Endothelial cell of umbilical vein (primary cell): Measurements from ENCODE around the gene ATP6V0E2. TPM values are rescaled to one million over a fixed set of nuclear protein-coding genes. Genes with fewer than 3 reads are reported as not detected.

ENCODE experiments used
- BruUV-seq: library from RNA; stranded (reverse); fragments of 400-500 nt; replicated peaks from 2 replicates; lab custom pipeline; 2021; lab: Mats Ljungman, UMichigan
- CTCF ChIA-PET: fragments of 300-600, 350-600 bp; sonication (Branson Sonifier 250); formaldehyde crosslinking; loops from one replicate; lab custom pipeline; 2021; ENCODE audit warnings: antibody characterized with exemption, inconsistent platforms; lab: Charles Lee
- POLR2A ChIA-PET: fragments of 300-600, 350-600 bp; sonication (Branson Sonifier 250); formaldehyde crosslinking; loops from one replicate; lab custom pipeline; 2021; ENCODE audit warnings: antibody characterized with exemption, inconsistent platforms; lab: Charles Lee
- DNase-seq: peaks from one replicate; pipeline ENCODE4 v3.0.0-alpha.2; 2011; ENCODE audit warnings: low read depth, low spot score
- FAIRE-seq: peaks from 2 replicates; lab custom pipeline; 2011; peaks lifted over from hg19 to GRCh38; lab: Jason Lieb, UNC
- H2AFZ ChIP-seq: 2 replicates; pipeline ENCODE4 v1.6.0; 2012; ENCODE audit warnings: low read depth, low read length, control low read depth, inconsistent platforms
- H3K27ac ChIP-seq: 2 replicates; pipeline ENCODE4 v1.5.1; 2011; ENCODE audit warnings: low read depth, mild to moderate bottlenecking, control low read depth, low read length, moderate library complexity; ENCODE audit not compliant: insufficient read depth
- H3K27me3 ChIP-seq, 2 experiments: 2 replicates each; pipeline versions ENCODE4 v1.6.0 to v1.6.1; 2011; ENCODE audit warnings: low read length in 2 of 2, mixed read lengths in 1 of 2; ENCODE audit not compliant: control insufficient read depth in 2 of 2, insufficient read depth in 2 of 2
- H3K36me3 ChIP-seq, 2 experiments: 2 replicates in 1 of 2; 3 replicates in 1 of 2; pipeline ENCODE4 v1.5.1; 2011; ENCODE audit warnings: low read length in 2 of 2, mild to moderate bottlenecking in 1 of 2, moderate library complexity in 1 of 2; ENCODE audit not compliant: control insufficient read depth in 2 of 2, insufficient read depth in 2 of 2; ENCODE audit errors: extremely low read depth in 1 of 2
- H3K4me1 ChIP-seq: 3 replicates; pipeline ENCODE4 v1.5.1; 2011; ENCODE audit warnings: mild to moderate bottlenecking, low read length; ENCODE audit not compliant: control insufficient read depth, insufficient read depth; ENCODE audit errors: extremely low read depth
- H3K4me2 ChIP-seq: 2 replicates; pipeline ENCODE4 v1.6.1; 2011; ENCODE audit warnings: low read length, control low read depth, mixed read lengths; ENCODE audit not compliant: insufficient read depth
- H3K4me3 ChIP-seq, 3 experiments: fragments of 200-600 bp in 1 of 3; sonication (generic), shearing (Covaris generic) in 1 of 3; replicated peaks in 1 of 3; 2 replicates each; pipeline ENCODE4 v1.5.1; 2011 to 2016; ENCODE audit warnings: control low read depth in 3 of 3, low read length in 3 of 3, mild to moderate bottlenecking in 2 of 3, inconsistent platforms in 1 of 3, low read depth in 1 of 3, moderate library complexity in 1 of 3; ENCODE audit not compliant: insufficient read depth in 1 of 3
- H3K79me2 ChIP-seq: 2 replicates; pipeline ENCODE4 v1.6.0; 2012; ENCODE audit warnings: low read length, inconsistent platforms; ENCODE audit not compliant: control insufficient read depth, insufficient read depth
- H3K9ac ChIP-seq: replicated peaks from 2 replicates; pipeline ENCODE3; 2011; ENCODE audit warnings: low read length, control low read depth; ENCODE audit not compliant: insufficient read depth; ENCODE audit errors: extremely low read depth
- H3K9me1 ChIP-seq: replicated peaks from 3 replicates; pipeline ENCODE4 v1.6.0; 2011; ENCODE audit warnings: mild to moderate bottlenecking, low read length; ENCODE audit not compliant: control insufficient read depth, insufficient read depth; ENCODE audit errors: extremely low read depth
- H3K9me3 ChIP-seq: replicated peaks from 2 replicates; pipeline ENCODE4 v1.5.1; 2012; ENCODE audit warnings: low read length, inconsistent platforms; ENCODE audit not compliant: control insufficient read depth, insufficient read depth
- H4K20me1 ChIP-seq: replicated peaks from 2 replicates; pipeline ENCODE3; 2011; ENCODE audit warnings: mild to moderate bottlenecking, low read length; ENCODE audit not compliant: control insufficient read depth, insufficient read depth; ENCODE audit errors: extremely low read depth
- EZH2 ChIP-seq: IDR thresholded peaks from 2 replicates; pipeline ENCODE4 v1.6.1; 2012; ENCODE audit warnings: borderline replicate concordance, low read depth, mild to moderate bottlenecking, moderate library complexity, low read length, inconsistent platforms; ENCODE audit not compliant: severe bottlenecking
- FOS ChIP-seq: IDR thresholded peaks from 2 replicates; pipeline ENCODE4 v1.6.1; 2011; ENCODE audit warnings: mild to moderate bottlenecking, low read length, moderate library complexity, borderline replicate concordance; ENCODE audit not compliant: insufficient read depth
- GATA2 ChIP-seq: IDR thresholded peaks from 2 replicates; pipeline ENCODE4 v1.7.0; 2011; ENCODE audit warnings: low read depth, mild to moderate bottlenecking, moderate library complexity, mixed read lengths, low read length; ENCODE audit not compliant: insufficient read length, insufficient read depth
- JUN ChIP-seq: IDR thresholded peaks from 2 replicates; pipeline ENCODE4 v1.6.1; 2011; ENCODE audit warnings: borderline replicate concordance, low read depth; ENCODE audit not compliant: insufficient read length, insufficient read depth
- MYC ChIP-seq: IDR thresholded peaks from one replicate; pipeline ENCODE4 v1.6.1; 2011; ENCODE audit warnings: mild to moderate bottlenecking, low read depth, low read length
- POLR2A ChIP-seq: IDR thresholded peaks from 2 replicates; pipeline ENCODE4 v1.6.1; 2012; ENCODE audit warnings: low read depth, mild to moderate bottlenecking, control low read depth, low read length
- POLR2AphosphoS5 ChIP-seq: IDR thresholded peaks from 2 replicates; pipeline ENCODE4 v1.6.1; 2012; ENCODE audit warnings: low read depth, mild to moderate bottlenecking, control low read depth, low read length, moderate library complexity; ENCODE audit not compliant: insufficient read depth
- dilution Hi-C: fragments of 300-500 bp; cut with MboI; formaldehyde crosslinking; loops from one replicate; pipeline ENCODE4 v1.15.0; 2019; ENCODE audit warnings: low sequenced_read_pairs; ENCODE audit not compliant: extremely low pct_ligation_motif_present
- intact Hi-C: fragments of 100-400 bp; cut with micrococcal nuclease; formaldehyde crosslinking; loops from one replicate; pipeline ENCODE4 v1.10.0; 2022
- polyA plus RNA-seq, 4 experiments: library from polyadenylated mRNA; depleted of rRNA in 3 of 4; stranded (reverse) in 3 of 4; unstranded in 1 of 4; fragments of >200 nt; gene quantifications; 2 replicates each; pipeline versions ENCODE4 v1.2.1 to v1.2.3, GENCODE V29; 2011 to 2012; ENCODE audit warnings: missing spikeins in 1 of 4
- total RNA-seq: library from RNA; stranded (reverse); gene quantifications from 2 replicates; pipeline ENCODE4 v1.2.3, GENCODE V29; 2021
- TF ChIP-seq, protein P1 (sequence below), 2 donors: IDR thresholded peaks; 1 replicate in 1 of 2; 2 replicates in 1 of 2; pipeline ENCODE4 v1.5.1; 2011; ENCODE audit warnings: low read length in 2 of 2, mild to moderate bottlenecking in 2 of 2, moderate library complexity in 2 of 2, control low read depth in 1 of 2, inconsistent platforms in 1 of 2, low read depth in 1 of 2; ENCODE audit not compliant: insufficient read depth in 1 of 2; ENCODE audit errors: extremely low read depth in 1 of 2
- TF ChIP-seq, protein P2 (sequence below): IDR thresholded peaks from 2 replicates; pipeline ENCODE4 v1.6.1; 2011; ENCODE audit not compliant: insufficient read depth, insufficient read length

ATP6V0E2 gene
- total and polyA plus RNA-seq, 2 donors (not counting 3 experiments of a cell fraction or from before 2014, with no cell fraction given): 27.8 to 36.8 TPM

DNA sequence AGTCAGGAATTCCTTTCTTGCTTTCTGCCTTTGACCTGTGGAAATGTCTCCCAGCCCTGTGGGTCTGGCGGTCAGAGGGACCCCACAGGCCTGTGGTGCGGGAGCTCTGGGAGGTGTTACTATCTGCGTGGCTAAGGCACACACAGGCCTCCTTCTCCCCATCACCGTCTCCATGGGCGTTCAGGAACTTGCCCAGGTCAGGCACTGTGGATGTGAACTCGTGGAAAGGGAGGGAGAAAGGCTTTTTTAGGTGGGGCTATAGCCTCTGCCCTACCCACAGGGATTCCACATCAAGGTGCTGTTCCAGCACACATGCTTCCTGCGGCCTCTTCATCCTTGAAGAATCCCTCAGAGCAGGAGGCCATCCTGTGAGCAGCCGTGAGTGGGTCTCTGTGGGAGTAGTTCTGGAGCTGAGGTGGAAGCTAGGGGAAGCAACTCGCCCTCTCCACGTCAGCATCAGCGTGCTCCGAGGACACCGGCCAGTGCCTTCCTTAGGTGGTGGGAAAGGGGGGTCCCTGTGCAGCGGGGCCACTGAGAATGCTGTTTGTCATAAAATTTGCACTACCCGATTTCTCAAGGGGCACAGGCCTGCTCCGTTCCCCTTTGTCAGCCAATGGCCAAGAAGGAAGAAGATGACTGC is 7.5 kb upstream of the ATP6V0E2 start:
- POLR2A ChIA-PET: no interaction called here
- no peak for FAIRE-seq

More for the DNA sequence above, 7.5 kb upstream of the ATP6V0E2 start:
- peaks cover 4% of the 10 kb centered on the region for H3K4me1 ChIP-seq
- no peaks in the 10 kb centered on the region for H4K20me1 ChIP-seq
- TF ChIP-seq EZH2 (no peak), GATA2 (no peak), POLR2AphosphoS5 (no peak), FOS (no peak), MYC (no peak), JUN (no peak), POLR2A (no peak)
- TF ChIP-seq, protein P1, sequence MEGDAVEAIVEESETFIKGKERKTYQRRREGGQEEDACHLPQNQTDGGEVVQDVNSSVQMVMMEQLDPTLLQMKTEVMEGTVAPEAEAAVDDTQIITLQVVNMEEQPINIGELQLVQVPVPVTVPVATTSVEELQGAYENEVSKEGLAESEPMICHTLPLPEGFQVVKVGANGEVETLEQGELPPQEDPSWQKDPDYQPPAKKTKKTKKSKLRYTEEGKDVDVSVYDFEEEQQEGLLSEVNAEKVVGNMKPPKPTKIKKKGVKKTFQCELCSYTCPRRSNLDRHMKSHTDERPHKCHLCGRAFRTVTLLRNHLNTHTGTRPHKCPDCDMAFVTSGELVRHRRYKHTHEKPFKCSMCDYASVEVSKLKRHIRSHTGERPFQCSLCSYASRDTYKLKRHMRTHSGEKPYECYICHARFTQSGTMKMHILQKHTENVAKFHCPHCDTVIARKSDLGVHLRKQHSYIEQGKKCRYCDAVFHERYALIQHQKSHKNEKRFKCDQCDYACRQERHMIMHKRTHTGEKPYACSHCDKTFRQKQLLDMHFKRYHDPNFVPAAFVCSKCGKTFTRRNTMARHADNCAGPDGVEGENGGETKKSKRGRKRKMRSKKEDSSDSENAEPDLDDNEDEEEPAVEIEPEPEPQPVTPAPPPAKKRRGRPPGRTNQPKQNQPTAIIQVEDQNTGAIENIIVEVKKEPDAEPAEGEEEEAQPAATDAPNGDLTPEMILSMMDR (IDR thresholded peaks at IDR 0.05; ENCODE audit: extremely low read depth in 1 of 2, insufficient read depth in 1 of 2, low read depth in 1 of 2, low read length in 2 of 2): no peak
- TF ChIP-seq, protein P2, sequence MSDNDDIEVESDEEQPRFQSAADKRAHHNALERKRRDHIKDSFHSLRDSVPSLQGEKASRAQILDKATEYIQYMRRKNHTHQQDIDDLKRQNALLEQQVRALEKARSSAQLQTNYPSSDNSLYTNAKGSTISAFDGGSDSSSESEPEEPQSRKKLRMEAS: no peak
- no peak overlapping the region for H3K4me3 ChIP-seq
- H2AFZ ChIP-seq: no peak overlapping the region
- no peak for DNase-seq
- H3K27me3 ChIP-seq: no peaks in the 10 kb centered on the region
- no peak overlapping the region for H3K27ac ChIP-seq
- CTCF ChIA-PET: no interaction called here
- no peaks in the 10 kb centered on the region for H3K9me3 ChIP-seq
- intact Hi-C loops (no loop called here), dilution Hi-C loops (no loop called here)
- BruUV-seq: no TSS peak
- H3K9ac ChIP-seq: no peak overlapping the region
- no peak overlapping the region for H3K4me2 ChIP-seq
- H3K36me3 ChIP-seq: peaks cover 0 to 2% of the 10 kb centered on the region in 2 experiments
- H3K9me1 ChIP-seq: no peaks in the 10 kb centered on the region
- no peaks in the 10 kb centered on the region for H3K79me2 ChIP-seq
